Measurements from ENCODE around the gene GLB1L.

Gene GLB1L

GRCh38 chr2:219252570-219252899 lies 7.3 kb upstream of the GLB1L start:
- no peak for DNase-seq

DNA sequence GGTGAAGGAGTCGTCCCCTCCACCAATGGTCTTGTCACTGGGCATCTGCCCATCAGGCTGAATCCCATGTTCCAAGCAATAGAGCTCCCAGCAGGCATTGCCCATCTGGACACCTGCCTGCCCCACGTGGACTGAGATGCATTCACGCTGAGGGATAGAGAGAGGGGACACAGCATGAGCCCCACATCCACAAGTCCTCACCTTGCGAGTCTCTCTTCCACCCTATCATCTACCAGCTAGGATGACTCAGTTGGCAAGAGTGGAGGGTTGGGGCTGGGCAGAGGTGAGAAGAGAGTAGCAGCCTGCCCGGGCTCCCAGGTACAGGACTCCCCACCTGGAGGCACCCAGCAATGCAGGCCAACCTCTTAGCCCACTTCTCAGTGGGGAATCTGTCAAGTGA lies 6.8 kb upstream of the GLB1L start:
- DNase-seq, result peak; percentile 38

GRCh38 chr2:219251656-219252055 lies 6.4 kb upstream of the GLB1L start:
- DNase-seq, result no peak

DNA sequence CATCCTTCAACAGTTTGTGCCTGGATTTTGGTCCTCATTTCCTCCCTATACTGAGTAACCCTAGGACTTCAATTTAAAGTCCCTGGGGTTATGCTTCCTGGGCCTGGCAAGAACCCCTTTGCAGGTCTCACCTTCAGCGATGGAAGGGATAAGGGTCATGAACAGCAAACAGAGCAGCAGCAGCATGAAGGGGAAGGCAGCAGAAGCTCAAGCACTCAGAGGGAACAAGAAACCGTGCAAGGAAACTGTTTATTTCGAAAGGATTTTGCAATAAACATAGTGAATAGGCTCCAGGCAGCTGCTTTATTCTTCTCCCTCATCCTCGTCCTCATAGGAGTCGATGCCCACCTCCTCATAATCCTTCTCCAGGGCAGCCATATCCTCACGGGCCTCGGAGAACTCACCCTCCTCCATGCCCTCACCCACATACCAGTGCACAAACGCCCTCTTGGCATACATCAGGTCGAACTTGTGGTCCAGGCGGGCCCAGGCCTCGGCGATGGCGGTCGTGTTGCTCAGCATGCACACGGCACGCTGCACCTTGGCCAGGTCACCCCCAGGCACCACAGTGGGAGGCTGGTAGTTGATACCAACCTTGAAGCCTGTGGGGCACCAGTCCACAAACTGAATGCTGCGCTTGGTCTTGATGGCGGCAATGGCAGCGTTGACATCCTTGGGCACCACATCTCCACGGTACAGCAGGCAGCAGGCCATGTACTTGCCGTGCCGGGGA lies 5.0 kb upstream of the GLB1L start:
- no peak for DNase-seq

- peak; percentile 69 for DNase-seq
These were observed 4.1 kb upstream of the GLB1L start for GRCh38 chr2:219249203-219249980.

DNA sequence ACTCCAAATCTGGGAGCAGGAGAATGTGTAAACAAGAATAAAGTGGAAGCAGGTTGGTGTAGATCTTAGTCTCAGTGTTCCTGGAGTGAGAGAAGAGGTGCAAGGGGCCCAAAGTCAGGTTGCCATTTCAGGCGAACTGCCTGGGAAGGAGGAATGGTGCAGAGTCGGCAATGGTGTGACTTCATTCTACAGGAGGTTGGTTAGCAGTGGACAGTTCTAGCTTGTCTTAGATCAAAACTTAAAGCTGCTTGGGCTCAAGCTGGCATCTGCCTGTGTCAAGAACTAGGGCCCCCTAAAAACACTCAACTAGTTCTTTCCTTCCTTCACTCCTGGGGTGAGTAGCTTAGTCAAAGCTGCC lies 3.6 kb upstream of the GLB1L start:
- DNase-seq, result no peak

DNA sequence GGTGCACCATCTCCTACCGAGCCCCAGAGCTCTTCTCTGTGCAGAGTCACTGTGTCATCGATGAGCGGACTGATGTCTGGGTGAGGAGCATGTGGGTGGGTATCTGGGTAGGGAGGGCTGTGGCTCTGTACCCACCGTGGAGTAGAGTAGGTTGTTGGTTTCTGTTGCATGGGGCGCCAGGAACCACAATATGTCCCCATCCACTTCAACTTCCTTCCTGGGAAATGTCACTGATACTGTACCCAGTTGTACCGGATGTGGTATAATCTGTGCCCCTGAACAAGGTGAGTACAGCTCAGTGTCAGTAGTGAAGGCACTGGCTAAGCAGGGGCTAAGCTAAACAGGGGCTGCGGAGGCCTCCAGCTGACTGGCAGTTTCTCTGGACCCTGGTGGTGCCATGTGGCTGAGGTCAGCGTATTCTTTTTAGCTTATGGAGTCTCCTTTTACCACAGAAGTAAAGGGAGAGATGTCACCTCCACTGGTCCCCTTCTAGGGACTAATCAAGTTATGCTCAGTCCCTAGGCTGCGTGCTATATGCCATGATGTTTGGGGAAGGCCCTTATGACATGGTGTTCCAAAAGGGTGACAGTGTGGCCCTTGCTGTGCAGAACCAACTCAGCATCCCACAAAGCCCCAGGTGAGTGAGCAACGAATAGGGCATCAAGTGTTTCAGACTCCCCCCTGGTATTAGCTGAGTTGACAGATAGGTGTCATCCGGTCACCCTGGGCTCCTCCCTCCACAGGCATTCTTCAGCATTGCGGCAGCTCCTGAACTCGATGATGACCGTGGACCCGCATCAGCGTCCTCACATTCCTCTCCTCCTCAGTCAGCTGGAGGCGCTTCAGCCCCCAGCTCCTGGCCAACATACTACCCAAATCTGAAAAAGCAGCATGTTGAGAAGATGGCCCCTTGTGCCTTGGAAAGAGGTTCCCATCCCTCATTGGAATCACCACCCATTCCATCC lies 2.7 kb upstream of the GLB1L start:
- DNase-seq, result peak; percentile 84

DNA sequence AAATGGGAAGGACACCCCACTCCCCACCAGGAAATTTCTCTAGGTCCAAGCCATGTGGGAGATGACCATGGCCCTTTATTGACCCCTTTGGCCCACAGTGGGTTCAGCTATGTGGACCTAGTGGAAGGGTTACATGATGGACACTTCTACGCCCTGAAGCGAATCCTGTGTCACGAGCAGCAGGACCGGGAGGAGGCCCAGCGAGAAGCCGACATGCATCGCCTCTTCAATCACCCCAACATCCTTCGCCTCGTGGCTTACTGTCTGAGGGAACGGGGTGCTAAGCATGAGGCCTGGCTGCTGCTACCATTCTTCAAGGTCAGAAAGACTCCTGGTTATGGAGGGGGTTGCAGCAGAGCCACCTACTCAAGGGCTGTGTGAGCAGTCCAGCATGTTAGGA lies 1.3 kb upstream of the GLB1L start:
- no peak for DNase-seq

- DNase-seq, result no peak
These were observed 621 bp upstream of the GLB1L start for GRCh38 chr2:219245899-219246230.

GRCh38 chr2:219244789-219245147 lies 476 bp downstream of the GLB1L start:
- no peak for DNase-seq

DNA sequence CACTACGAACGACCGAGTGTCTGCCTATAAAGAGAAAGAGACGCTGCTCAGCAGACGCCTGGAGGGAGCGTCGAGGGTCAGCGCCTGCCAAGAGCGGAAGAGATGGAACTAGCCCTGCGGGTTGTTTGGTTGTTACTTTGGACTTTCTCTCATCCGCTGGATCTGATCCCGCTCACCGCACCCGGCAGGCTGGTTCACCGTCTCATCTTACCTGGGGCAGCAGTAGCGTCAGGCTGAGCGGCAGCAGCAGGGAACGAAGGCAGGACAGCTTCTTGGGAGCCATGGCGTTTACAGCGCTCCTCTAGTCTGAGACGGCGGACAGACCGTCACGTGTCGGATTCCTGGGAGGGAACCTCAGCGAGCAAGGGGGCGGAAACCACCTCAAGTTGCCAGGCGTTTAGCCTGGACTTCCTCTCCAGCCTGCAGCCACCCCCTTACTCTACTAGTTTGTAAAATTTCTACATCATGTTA lies 1.9 kb downstream of the GLB1L start:
- DNase-seq, result no peak

DNA sequence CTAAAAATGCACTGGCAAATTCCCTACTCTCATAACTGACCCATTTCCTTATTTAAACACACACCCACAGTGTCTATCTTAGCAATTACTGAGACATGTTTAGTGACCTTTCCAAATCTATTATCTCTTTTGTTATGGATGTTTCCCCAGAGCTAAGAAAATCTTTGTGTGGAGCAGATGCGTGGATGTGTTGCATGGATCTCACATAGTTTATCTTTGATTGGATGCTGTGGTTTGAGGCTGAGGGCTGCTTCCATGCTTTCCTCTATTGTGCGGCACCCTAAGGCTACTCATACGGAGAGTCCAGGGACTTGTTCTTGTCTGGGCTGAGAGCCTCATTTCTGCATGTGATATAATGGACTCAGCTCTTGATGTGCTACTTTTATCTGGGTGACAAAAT lies 10.9 kb downstream of the GLB1L start:
- no peak for DNase-seq

- peak; percentile 35 for DNase-seq
These were observed 15.1 kb downstream of the GLB1L start for GRCh38 chr2:219230059-219230540.

DNA sequence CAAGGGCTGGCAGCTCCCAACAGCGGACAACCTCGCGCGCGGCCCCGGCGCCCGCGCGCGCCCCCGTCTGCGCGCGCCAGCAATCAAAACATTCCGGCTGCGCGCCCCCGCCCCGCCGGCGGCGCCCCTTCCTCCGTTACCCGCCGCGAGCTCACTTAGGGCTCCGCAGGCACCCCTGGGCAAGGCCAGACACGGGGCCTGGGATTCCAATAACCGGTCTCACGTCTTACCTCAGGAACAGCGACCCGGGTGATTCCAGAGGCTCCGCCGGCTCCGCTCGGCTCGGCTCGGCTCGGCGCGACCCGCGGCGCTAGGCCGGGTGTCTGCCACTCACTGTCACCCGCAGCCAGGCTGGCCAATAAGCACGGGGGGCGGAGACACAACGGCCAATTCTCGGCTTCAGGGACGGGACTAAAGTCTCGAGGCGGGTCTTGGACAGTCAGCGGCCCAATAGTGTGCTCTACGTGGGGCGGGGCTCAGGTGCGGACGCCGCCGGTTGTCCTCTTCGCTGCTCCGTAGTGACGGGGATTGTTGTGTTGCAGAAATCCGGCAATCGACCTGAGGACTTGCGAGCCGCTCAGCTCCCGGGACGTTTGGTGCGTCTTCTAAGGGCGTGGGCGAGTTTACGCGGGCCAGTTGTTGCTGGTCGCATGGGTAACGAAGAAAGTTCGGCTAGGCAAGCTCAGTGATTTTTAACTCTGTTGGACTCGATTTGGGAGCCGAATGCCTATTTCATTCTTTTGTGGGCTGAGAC lies 15.8 kb downstream of the GLB1L start, which contains the start of the genes ANKZF1 and ATG9A:
Gene ANKZF1, plus strand, starts transcription at position 502 of the 754 bp plus-strand sequence. CDS start 452 bp downstream, outside the sequence.
Gene ATG9A, minus strand, starts transcription at position 332 of the 754 bp plus-strand sequence. CDS start 1,612 bp downstream, outside the sequence.
- peak; percentile 99 for DNase-seq

DNA sequence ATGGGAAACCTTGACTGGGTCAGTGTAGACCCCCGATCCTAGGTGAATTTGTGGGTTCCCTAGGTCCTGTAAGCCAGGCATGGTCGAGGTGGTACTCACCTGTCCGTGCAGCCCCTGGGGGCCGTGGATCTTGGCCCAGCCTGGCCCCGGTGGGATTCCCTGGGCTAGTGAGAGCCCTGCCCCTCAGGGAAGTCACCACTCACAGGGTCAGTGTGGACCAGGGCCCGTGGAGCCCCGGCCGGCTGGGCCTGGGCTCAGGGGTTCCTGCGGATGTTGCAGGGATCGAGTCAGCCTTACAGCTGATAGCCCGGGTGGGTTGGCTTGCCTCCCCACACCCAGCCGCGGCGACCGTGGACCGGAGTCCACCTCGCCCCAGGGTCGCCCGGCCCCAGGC lies 16.3 kb downstream of the GLB1L start:
- DNase-seq, result no peak

DNA sequence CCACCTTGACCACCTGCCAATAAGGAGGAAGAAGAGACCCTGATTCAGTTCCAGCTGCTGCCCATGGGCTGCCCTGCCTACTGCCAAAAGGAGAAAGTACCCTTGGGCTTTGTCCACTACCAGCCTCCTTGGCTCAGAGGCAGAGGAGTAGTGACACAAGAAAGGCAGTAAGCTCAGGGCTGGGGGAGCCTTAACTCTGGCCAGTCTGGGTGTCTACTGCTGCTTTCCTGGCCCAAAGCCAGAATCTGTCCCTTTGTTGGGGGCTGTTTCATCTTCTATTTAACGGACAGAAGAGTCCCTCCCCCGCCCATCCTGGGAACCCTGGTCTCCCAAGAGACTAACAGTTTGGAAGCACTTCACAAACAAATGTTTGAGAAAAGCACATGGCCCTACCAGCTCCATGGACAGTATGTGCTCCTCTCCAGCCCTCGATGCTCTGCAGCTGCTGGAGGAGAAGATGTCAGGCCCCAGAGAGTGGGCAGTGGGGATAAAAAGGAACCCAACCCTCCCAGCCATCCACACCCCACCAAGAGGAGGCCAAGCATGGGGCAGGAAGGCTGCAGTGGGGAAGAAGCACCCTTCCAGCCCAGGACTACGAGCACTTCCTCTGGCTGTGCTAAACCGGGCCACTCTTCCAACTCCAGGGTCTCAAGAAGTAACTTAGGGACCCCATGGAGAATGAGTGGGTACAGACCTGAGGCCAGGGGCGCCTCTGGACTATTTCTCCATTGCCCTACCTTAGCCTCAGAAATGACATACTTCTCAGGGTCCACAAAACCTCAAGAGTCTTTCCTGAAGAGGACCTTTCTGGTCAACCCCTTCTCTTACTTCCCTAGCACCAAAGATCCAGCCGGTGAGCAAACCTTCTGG lies 17.0 kb downstream of the GLB1L start:
- no peak for DNase-seq

- no peak for DNase-seq
These were observed 19.9 kb downstream of the GLB1L start for GRCh38 chr2:219225350-219225749.

- DNase-seq, result no peak
These were observed 21.2 kb downstream of the GLB1L start for GRCh38 chr2:219223831-219224610.

- DNase-seq, result no peak
These were observed 23.2 kb downstream of the GLB1L start for GRCh38 chr2:219221957-219222518.
